ENCODE measurements around the gene SH3RF3. TPM values are rescaled to one million over a fixed set of nuclear protein-coding genes. Genes with fewer than 3 reads are reported as not detected.
A peak's percentile ranks its signal among the peaks of the same experiment; 100 is the strongest.
"Not testable (repeated sequence)": the region's sequence is repeated elsewhere in the genome, so short reads cannot be mapped to it uniquely, and the experiment has no call there.

Gene SH3RF3
- polyA plus RNA-seq, 1 donor = 5.0 TPM

GRCh38 chr2:109220860-109221259, 91.9 kb downstream of the SH3RF3 start:
- DNase-seq = no peak

- DNase-seq = not testable (repeated sequence)
Observed at GRCh38 chr2:109221316-109221715, 92.3 kb downstream of the SH3RF3 start.

GRCh38 chr2:109222422-109222821, 93.4 kb downstream of the SH3RF3 start:
- DNase-seq = no peak

DNA sequence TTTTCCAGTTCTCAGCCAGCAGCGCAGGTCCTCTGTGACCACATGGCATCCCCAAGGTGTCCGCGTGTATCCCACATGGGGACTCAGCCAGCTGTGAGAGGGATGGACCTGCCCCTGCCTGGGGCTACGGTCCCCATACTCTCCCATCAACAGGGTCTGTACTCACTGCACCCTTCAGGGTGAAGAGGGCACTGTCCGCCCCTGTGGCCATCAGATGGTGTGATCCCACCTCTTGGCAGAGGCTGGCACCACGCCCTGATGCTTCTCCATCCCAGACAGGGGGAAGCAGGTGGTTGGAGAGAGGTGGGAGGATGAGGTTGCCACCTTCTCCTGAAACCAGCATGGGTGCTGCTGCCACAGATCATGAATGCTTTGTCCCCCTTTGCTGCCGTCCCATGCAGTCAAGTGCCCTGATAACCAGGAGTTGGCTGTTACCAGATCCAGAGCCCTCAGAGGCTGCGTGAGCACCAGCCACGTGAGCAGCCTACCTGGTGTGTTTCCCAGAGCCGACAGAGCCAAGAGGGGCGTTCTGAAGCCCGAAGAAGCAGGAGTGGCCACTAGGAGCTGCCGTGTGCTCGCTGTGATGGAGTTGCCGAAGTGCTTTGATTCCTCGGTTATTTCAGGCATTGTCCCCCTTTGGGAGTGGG, 93.9 kb downstream of the SH3RF3 start:
- DNase-seq = no peak

DNA sequence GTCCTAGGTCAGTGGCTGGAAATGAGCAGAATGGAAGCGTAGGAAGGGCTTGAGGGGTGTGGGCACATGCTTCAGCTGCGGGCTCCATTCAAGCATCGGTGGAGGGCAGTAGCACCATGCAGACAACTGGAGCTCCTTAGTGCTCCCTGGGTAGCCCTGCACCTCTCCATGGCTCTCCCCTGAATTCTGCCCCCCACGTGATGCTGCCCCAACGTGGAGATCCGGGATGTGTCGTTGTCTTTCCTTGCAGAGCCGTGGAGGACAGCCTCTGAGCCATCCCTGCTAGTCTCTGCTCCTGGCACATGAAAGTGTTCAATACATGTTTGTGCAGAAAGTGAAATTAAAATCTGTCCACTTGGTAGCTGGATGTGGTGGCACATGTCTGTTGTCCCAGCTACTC, 94.5 kb downstream of the SH3RF3 start:
- DNase-seq = no peak

- not testable (repeated sequence) for DNase-seq
Observed at GRCh38 chr2:109224341-109224740, 95.3 kb downstream of the SH3RF3 start.

DNA sequence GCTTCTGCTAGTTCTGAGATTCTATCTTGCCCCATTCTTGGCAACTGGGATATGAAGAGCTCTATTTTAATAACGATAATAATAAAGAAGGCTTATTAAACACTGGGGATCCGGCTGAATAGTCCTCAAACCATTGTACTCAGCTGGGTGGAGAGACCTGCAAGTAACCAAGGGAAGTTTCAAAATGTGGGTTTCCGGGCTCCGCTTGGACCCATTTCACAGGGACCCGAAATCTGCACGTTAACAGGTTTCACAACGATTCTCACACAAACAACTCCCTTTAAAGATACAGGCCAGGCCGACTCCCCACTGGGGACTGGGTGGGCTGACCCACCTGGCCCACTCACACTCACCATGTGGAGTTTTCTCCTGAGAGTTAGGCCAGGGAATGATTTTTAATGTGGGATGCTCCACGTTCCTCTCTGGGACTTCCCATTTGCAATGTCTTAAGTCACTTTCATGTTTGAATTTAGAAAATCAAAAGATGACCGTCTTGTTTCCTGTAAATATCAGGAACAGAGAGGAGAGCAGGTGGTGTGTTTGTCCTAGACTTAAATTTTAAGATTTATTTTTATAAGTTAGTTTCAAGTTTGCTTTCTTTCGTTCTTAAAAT, 96.3 kb downstream of the SH3RF3 start:
- DNase-seq = no peak

GRCh38 chr2:109226128-109226527, 97.1 kb downstream of the SH3RF3 start:
- no peak for DNase-seq

- no peak for DNase-seq
Observed at GRCh38 chr2:109226622-109227021, 97.6 kb downstream of the SH3RF3 start.

- DNase-seq = no peak
Observed at GRCh38 chr2:109229094-109229675, 100.2 kb downstream of the SH3RF3 start.

DNA sequence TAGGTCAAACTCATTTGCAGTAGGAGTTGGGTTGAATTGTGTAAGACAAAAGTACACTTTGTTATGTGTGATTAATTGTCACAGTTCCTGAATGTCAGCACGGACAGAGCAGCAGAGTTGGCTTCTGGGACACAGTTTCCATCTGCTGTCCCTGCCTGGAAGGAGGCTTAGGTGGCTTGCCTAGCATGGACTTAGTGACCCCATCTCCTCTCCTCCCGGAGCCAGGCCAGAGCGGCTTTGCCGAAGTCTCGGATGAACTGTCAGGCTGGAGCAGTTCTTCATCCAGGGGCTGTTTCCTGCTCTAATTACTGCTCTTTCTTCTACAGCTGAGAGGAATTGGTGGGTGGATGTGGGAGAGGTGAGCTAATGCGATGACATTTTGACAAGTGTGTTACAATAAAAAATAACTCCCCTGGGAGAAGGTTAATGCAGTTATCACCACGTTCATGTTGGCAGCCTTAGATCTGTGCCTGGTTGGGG, 102.0 kb downstream of the SH3RF3 start:
- DNase-seq = no peak

- no peak for DNase-seq
Observed at GRCh38 chr2:109231428-109231827, 102.4 kb downstream of the SH3RF3 start.

GRCh38 chr2:109231996-109232705, 103.1 kb downstream of the SH3RF3 start:
- DNase-seq = no peak

- DNase-seq = no peak
Observed at GRCh38 chr2:109232909-109233308, 103.9 kb downstream of the SH3RF3 start.

DNA sequence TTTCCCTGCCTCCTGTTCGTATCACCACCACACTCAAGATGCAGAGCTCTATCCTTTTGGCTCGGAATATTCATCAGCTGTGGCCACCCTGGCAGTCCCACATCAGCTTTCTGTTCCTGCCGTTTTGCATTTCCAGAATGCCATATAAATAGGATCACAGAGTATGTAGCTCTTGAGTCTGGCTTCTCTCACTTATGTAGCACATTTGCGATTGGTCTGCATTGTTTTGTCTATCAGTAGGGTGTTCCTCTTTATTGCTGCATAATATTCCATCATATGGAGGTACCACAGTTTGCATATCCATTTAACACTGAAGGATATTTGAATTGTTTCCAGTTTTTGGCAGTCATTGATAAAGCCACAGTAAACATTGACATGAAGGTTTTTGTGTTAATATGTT, 104.6 kb downstream of the SH3RF3 start:
- DNase-seq = no peak

- no peak for DNase-seq
Observed at GRCh38 chr2:109234355-109234754, 105.3 kb downstream of the SH3RF3 start.

GRCh38 chr2:109236147-109236546, 107.1 kb downstream of the SH3RF3 start:
- DNase-seq = no peak

DNA sequence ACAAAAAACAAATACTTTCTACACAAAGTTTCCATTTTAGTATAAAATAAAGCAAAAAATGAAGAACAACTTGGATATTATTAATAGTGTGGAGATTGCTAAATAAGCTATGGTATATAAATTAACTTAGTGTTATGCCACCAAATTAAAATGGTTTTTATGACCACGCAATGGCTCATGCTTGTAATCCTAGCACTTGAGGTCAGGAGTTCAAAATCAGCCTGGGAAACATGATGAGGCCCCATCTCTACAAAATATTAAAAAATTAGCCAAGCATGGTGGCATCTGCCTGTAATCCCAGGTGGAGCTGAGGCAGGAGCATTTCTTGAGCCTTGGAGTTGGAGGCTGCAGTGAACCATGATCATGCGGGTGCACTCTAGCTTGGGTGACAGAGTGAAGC, 108.8 kb downstream of the SH3RF3 start:
- DNase-seq = no peak

DNA sequence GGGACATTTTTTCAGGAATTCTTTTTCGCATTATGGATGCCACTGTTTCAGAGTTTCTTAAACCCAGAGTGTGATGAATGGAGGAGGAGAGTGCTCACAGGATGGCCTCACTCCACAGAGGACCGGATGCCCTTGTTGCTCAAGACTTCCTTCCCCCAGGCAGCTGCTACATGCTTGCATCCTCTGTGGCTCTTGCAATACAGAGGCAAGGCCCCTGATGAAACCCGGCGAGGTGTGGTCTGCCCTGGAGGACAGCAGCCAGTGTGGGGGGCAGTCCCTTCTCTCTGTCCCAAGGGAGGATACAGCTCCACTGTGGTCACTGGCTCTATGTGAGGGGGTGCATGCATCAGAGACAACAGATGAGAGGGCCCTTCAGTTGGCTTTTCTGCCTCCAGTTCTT, 109.6 kb downstream of the SH3RF3 start:
- no peak for DNase-seq

GRCh38 chr2:109239720-109240119, 110.7 kb downstream of the SH3RF3 start:
- no peak for DNase-seq

- no peak for DNase-seq
Observed at GRCh38 chr2:109242210-109242653, 113.2 kb downstream of the SH3RF3 start.

GRCh38 chr2:109242654-109243331, 113.8 kb downstream of the SH3RF3 start:
- DNase-seq = peak; percentile 66

Measured in hindlimb muscle (tissue), 1 donor.